Germinal center (tissue), 1 donor: ENCODE measurements around the gene MAPRE3.
"Not testable (repeated sequence)": the region's sequence is repeated elsewhere in the genome, so short reads cannot be mapped to it uniquely, and the experiment has no call there.

Experiments used
- DNase-seq: peaks from one replicate; pipeline ENCODE4 v3.0.0; 2012; ENCODE audit warnings: mixed read lengths, low spot score

MAPRE3 gene

GRCh38 chr2:27071277-27071989 is 101.0 kb downstream of the MAPRE3 start, which contains the start of gene OST4:
OST4 (minus strand) TSS chr2:27071654.
- peak; percentile 94 for DNase-seq

GRCh38 chr2:27071990-27072830 is 101.8 kb downstream of the MAPRE3 start:
- no peak for DNase-seq

- no peak for DNase-seq
Measured at GRCh38 chr2:27072920-27073319, 102.5 kb downstream of the MAPRE3 start.

- DNase-seq: no peak
Measured at GRCh38 chr2:27073782-27074181, 103.3 kb downstream of the MAPRE3 start.

GRCh38 chr2:27074738-27075565 is 104.5 kb downstream of the MAPRE3 start:
- DNase-seq: no peak

GRCh38 chr2:27075566-27075871 is 105.1 kb downstream of the MAPRE3 start:
- DNase-seq: not testable (repeated sequence)

- no peak for DNase-seq
Measured at GRCh38 chr2:27076323-27076722, 105.9 kb downstream of the MAPRE3 start.
